ENCODE results near the gene PEPD.

Gene PEPD

DNA sequence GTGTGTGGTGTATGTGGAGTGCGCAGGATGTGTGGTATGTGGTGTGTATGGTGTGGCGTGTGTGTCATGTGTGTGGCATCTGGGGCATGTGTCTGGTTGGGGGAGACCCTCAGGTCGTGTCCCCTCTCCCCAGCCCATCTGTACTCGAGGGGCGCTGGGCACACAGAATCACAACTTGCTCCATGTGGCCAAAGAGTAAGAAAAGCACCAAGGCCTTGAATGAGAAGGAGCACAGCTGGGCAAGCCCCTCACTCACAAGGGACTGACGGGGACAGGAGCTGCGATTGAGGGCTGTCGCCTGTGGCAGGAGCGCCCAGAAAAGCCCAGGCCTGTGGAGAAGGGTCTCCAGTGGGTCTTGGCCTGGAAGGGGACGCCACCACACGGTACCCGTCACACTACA is 62.8 kb downstream of the PEPD start:
- H3K9me3 ChIP-seq (ENCODE audit: low read length), result no peaks in the 10 kb centered on the region
- no peaks in the 10 kb centered on the region for H3K27me3 ChIP-seq (ENCODE audit: insufficient read depth, low read length)
- no peak overlapping the region for H3K4me3 ChIP-seq (ENCODE audit: low read depth, low read length, poor library complexity, severe bottlenecking)
- H3K4me1 ChIP-seq (ENCODE audit: insufficient read depth, low read length, severe bottlenecking), result no peaks in the 10 kb centered on the region
- H3K9me2 ChIP-seq (ENCODE audit: low read depth, low read length), result no peaks in the 10 kb centered on the region
- no peak for TF ChIP-seq CTCF (IDR thresholded peaks at IDR 0.05; ENCODE audit: low read length)
- TF ChIP-seq EZH2 (IDR thresholded peaks at IDR 0.05; ENCODE audit: borderline replicate concordance, low read length), result no peak
- no peaks in the 10 kb centered on the region for H3K79me2 ChIP-seq (ENCODE audit: insufficient read depth, low read length)
- no peak overlapping the region for H2AFZ ChIP-seq (ENCODE audit: low read length)
- H3K9ac ChIP-seq (ENCODE audit: low read length), result no peak overlapping the region
- no peaks in the 10 kb centered on the region for H4K20me1 ChIP-seq (ENCODE audit: insufficient read depth, low read length)
- H3F3A ChIP-seq (ENCODE audit: insufficient read depth, low read length), result no peaks in the 10 kb centered on the region
- H3K27ac ChIP-seq (ENCODE audit: low read depth, low read length, poor library complexity, severe bottlenecking), result no peak overlapping the region
- no peak overlapping the region for H3K4me2 ChIP-seq (ENCODE audit: low read length)
- no peaks in the 10 kb centered on the region for H3K36me3 ChIP-seq (ENCODE audit: insufficient read depth, low read length)

DNA sequence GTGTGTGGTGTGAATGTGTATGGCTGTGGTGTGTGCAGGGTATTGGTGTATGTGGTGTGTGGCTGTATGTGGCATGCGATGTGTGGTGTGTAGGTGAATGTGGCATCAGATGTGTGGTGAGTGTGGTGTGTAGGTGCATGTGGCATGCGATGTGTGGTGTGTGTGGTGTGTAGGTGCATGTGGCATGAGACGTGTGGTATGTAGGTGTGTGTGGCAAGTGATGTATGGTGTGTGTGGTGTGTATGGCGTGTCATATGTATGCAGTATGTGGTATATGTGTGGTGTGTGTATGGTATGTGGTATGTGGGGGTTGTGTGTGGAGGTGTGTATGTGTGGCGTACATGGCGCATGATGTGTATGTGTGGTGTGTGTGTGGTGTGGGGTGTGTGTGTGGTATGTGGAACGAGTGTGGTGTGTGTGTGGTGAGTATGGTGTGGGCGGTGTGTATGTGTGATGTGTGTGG is 63.4 kb downstream of the PEPD start:
- TF ChIP-seq EZH2 (IDR thresholded peaks at IDR 0.05; ENCODE audit: borderline replicate concordance, low read length), result no peak
- TF ChIP-seq CTCF (IDR thresholded peaks at IDR 0.05; ENCODE audit: low read length), result no peak
- no peaks in the 10 kb centered on the region for H3K9me2 ChIP-seq (ENCODE audit: low read depth, low read length)
- H3K27me3 ChIP-seq (ENCODE audit: insufficient read depth, low read length), result no peaks in the 10 kb centered on the region
- H3K79me2 ChIP-seq (ENCODE audit: insufficient read depth, low read length), result no peaks in the 10 kb centered on the region
- no peaks in the 10 kb centered on the region for H4K20me1 ChIP-seq (ENCODE audit: insufficient read depth, low read length)
- H2AFZ ChIP-seq (ENCODE audit: low read length), result no peak overlapping the region
- H3K4me1 ChIP-seq (ENCODE audit: insufficient read depth, low read length, severe bottlenecking), result no peaks in the 10 kb centered on the region
- no peak overlapping the region for H3K4me3 ChIP-seq (ENCODE audit: low read depth, low read length, poor library complexity, severe bottlenecking)
- H3K27ac ChIP-seq (ENCODE audit: low read depth, low read length, poor library complexity, severe bottlenecking), result no peak overlapping the region
- no peak overlapping the region for H3K9ac ChIP-seq (ENCODE audit: low read length)
- H3F3A ChIP-seq (ENCODE audit: insufficient read depth, low read length), result no peaks in the 10 kb centered on the region
- H3K4me2 ChIP-seq (ENCODE audit: low read length), result no peak overlapping the region
- no peaks in the 10 kb centered on the region for H3K9me3 ChIP-seq (ENCODE audit: low read length)
- no peaks in the 10 kb centered on the region for H3K36me3 ChIP-seq (ENCODE audit: insufficient read depth, low read length)

GRCh38 chr19:33456845-33457220 is 64.8 kb downstream of the PEPD start:
- Histone ChIP-seq H3K36me3 (ENCODE audit: insufficient read depth, low read length) (no peaks in the 10 kb centered on the region), H3K4me1 (ENCODE audit: insufficient read depth, low read length, severe bottlenecking) (no peaks in the 10 kb centered on the region), H3K27ac (ENCODE audit: low read depth, low read length, poor library complexity, severe bottlenecking) (no peak overlapping the region), H3K9me3 (ENCODE audit: low read length) (no peaks in the 10 kb centered on the region), H3F3A (ENCODE audit: insufficient read depth, low read length) (no peaks in the 10 kb centered on the region), H3K79me2 (ENCODE audit: insufficient read depth, low read length) (no peaks in the 10 kb centered on the region), H3K27me3 (ENCODE audit: insufficient read depth, low read length) (no peaks in the 10 kb centered on the region), H3K9ac (ENCODE audit: low read length) (no peak overlapping the region), H3K4me2 (ENCODE audit: low read length) (no peak overlapping the region), H2AFZ (ENCODE audit: low read length) (no peak overlapping the region), H3K9me2 (ENCODE audit: low read depth, low read length) (no peaks in the 10 kb centered on the region), H3K4me3 (ENCODE audit: low read depth, low read length, poor library complexity, severe bottlenecking) (no peak overlapping the region), H4K20me1 (ENCODE audit: insufficient read depth, low read length) (no peaks in the 10 kb centered on the region)
- TF ChIP-seq CTCF (IDR thresholded peaks at IDR 0.05; ENCODE audit: low read length) (no peak), EZH2 (IDR thresholded peaks at IDR 0.05; ENCODE audit: borderline replicate concordance, low read length) (no peak)

Measured in OCI-LY1 (cell line).